Measurements from ENCODE around the gene VMO1.

The VMO1 gene

GRCh38 chr17:4764595-4764994 is 21.6 kb downstream of the VMO1 start:
- DNase-seq (ENCODE audit: low read depth, low spot score): no peak

- DNase-seq (ENCODE audit: low read depth, low spot score): no peak
Measured at GRCh38 chr17:4759776-4760236, 26.4 kb downstream of the VMO1 start.

- DNase-seq (ENCODE audit: low read depth, low spot score): no peak
Measured at GRCh38 chr17:4753392-4753791, 32.8 kb downstream of the VMO1 start.

GRCh38 chr17:4751932-4752331 is 34.2 kb downstream of the VMO1 start:
- DNase-seq (ENCODE audit: low read depth, low spot score): no peak

GRCh38 chr17:4750606-4751005 is 35.6 kb downstream of the VMO1 start:
- DNase-seq (ENCODE audit: low read depth, low spot score): no peak

GRCh38 chr17:4748686-4749085 is 37.5 kb downstream of the VMO1 start:
- DNase-seq (ENCODE audit: low read depth, low spot score): no peak

- DNase-seq (ENCODE audit: low read depth, low spot score): no peak
Measured at GRCh38 chr17:4747847-4748246, 38.3 kb downstream of the VMO1 start.

GRCh38 chr17:4744999-4745969 is 40.9 kb downstream of the VMO1 start:
- no peak for DNase-seq (ENCODE audit: low read depth, low spot score)

- no peak for DNase-seq (ENCODE audit: low read depth, low spot score)
Measured at GRCh38 chr17:4743898-4744297, 42.3 kb downstream of the VMO1 start.

GRCh38 chr17:4743216-4743615 is 42.9 kb downstream of the VMO1 start:
- DNase-seq (ENCODE audit: low read depth, low spot score): no peak

GRCh38 chr17:4742629-4743028 is 43.5 kb downstream of the VMO1 start:
- no peak for DNase-seq (ENCODE audit: low read depth, low spot score)

- no peak for DNase-seq (ENCODE audit: low read depth, low spot score)
Measured at GRCh38 chr17:4742133-4742532, 44.0 kb downstream of the VMO1 start.

- DNase-seq (ENCODE audit: low read depth, low spot score): no peak
Measured at GRCh38 chr17:4741544-4741943, 44.6 kb downstream of the VMO1 start.

GRCh38 chr17:4740584-4740983 is 45.6 kb downstream of the VMO1 start:
- DNase-seq (ENCODE audit: low read depth, low spot score): no peak

GRCh38 chr17:4740025-4740351 is 46.2 kb downstream of the VMO1 start:
- DNase-seq (ENCODE audit: low read depth, low spot score): no peak

- DNase-seq (ENCODE audit: low read depth, low spot score): no peak
Measured at GRCh38 chr17:4739122-4740024, 46.8 kb downstream of the VMO1 start, which contains the start of the genes CXCL16 and ZMYND15. TSS of gene CXCL16 (minus strand) at chr17:4739928. CDS start at chr17:4739339, 589 bp downstream. TSS of gene ZMYND15 (plus strand) at chr17:4739833. CDS start at chr17:4740549, 716 bp downstream.

- DNase-seq (ENCODE audit: low read depth, low spot score): no peak
Measured at GRCh38 chr17:4738136-4739121, 47.7 kb downstream of the VMO1 start.

- no peak for DNase-seq (ENCODE audit: low read depth, low spot score)
Measured at GRCh38 chr17:4735876-4736651, 50.1 kb downstream of the VMO1 start.
